ENCODE results near the gene CASR.
A peak's percentile ranks its signal among the peaks of the same experiment; 100 is the strongest.

Gene CASR

GRCh38 chr3:122214711-122215110 is 31.2 kb downstream of the CASR start:
- no peak for DNase-seq (ENCODE audit: low spot score)

GRCh38 chr3:122215592-122216298 is 32.3 kb downstream of the CASR start:
- DNase-seq (ENCODE audit: low spot score) = no peak

- no peak for DNase-seq (ENCODE audit: low spot score)
These were observed 34.4 kb downstream of the CASR start for GRCh38 chr3:122217901-122218300.

GRCh38 chr3:122219242-122219872 is 35.9 kb downstream of the CASR start:
- no peak for DNase-seq (ENCODE audit: low spot score)

GRCh38 chr3:122227036-122227781 is 43.7 kb downstream of the CASR start:
- DNase-seq (ENCODE audit: low spot score) = no peak

- no peak for DNase-seq (ENCODE audit: low spot score)
These were observed 46.7 kb downstream of the CASR start for GRCh38 chr3:122230174-122230573.

- DNase-seq (ENCODE audit: low spot score) = no peak
These were observed 48.1 kb downstream of the CASR start for GRCh38 chr3:122231465-122232157.

- no peak for DNase-seq (ENCODE audit: low spot score)
These were observed 49.0 kb downstream of the CASR start for GRCh38 chr3:122232485-122232884.

- no peak for DNase-seq (ENCODE audit: low spot score)
These were observed 49.9 kb downstream of the CASR start for GRCh38 chr3:122233101-122233952.

GRCh38 chr3:122234117-122234516 is 50.6 kb downstream of the CASR start:
- DNase-seq (ENCODE audit: low spot score) = no peak

- no peak for DNase-seq (ENCODE audit: low spot score)
These were observed 51.7 kb downstream of the CASR start for GRCh38 chr3:122235147-122235546.

GRCh38 chr3:122239112-122239511 is 55.6 kb downstream of the CASR start:
- no peak for DNase-seq (ENCODE audit: low spot score)

GRCh38 chr3:122245513-122246174 is 62.2 kb downstream of the CASR start:
- DNase-seq (ENCODE audit: low spot score) = peak; percentile 20

GRCh38 chr3:122246199-122246598 is 62.7 kb downstream of the CASR start:
- no peak for DNase-seq (ENCODE audit: low spot score)

GRCh38 chr3:122247087-122247824 is 63.8 kb downstream of the CASR start:
- no peak for DNase-seq (ENCODE audit: low spot score)

- no peak for DNase-seq (ENCODE audit: low spot score)
These were observed 64.3 kb downstream of the CASR start for GRCh38 chr3:122247825-122248185.

GRCh38 chr3:122251428-122251827 is 68.0 kb downstream of the CASR start:
- DNase-seq (ENCODE audit: low spot score) = no peak

GRCh38 chr3:122253581-122253980 is 70.1 kb downstream of the CASR start:
- no peak for DNase-seq (ENCODE audit: low spot score)

GRCh38 chr3:122255757-122256439 is 72.4 kb downstream of the CASR start:
- DNase-seq (ENCODE audit: low spot score) = no peak

Data from GM03348 (cell line).